ENCODE data around the gene LGALSL. TPM values are rescaled to one million over a fixed set of nuclear protein-coding genes. Genes with fewer than 3 reads are reported as not detected.

LGALSL gene
- total RNA-seq, 4 donors from 2014 or later = 16.4 to 56.0 (median 33.5) TPM

DNA sequence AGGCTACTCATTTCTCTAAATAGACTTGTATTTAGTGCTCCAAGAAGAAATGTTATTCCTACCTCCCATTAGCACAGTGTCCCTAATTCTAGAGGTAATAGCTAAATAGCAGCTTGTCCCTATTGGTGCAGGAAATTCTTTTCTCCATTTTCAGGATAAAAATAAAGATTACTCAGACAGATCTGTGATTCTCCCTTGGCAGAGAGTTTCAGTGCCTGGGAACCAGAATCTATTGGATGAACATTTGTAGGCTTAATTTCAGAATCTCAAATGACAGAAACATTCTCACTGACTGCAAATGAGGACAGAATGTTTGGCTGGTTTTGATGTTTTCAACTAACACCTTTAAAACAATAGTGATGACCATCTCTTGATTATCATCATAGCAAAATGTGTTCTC is 33.3 kb upstream of the LGALSL start:
- TF ChIP-seq, protein P1, sequence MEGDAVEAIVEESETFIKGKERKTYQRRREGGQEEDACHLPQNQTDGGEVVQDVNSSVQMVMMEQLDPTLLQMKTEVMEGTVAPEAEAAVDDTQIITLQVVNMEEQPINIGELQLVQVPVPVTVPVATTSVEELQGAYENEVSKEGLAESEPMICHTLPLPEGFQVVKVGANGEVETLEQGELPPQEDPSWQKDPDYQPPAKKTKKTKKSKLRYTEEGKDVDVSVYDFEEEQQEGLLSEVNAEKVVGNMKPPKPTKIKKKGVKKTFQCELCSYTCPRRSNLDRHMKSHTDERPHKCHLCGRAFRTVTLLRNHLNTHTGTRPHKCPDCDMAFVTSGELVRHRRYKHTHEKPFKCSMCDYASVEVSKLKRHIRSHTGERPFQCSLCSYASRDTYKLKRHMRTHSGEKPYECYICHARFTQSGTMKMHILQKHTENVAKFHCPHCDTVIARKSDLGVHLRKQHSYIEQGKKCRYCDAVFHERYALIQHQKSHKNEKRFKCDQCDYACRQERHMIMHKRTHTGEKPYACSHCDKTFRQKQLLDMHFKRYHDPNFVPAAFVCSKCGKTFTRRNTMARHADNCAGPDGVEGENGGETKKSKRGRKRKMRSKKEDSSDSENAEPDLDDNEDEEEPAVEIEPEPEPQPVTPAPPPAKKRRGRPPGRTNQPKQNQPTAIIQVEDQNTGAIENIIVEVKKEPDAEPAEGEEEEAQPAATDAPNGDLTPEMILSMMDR (IDR thresholded peaks at IDR 0.05) = no peak
- TF ChIP-seq POLR2A (IDR thresholded peaks at IDR 0.05) = no peak
- intact Hi-C loops (cut with DNase I) = no loop called here
- no peak overlapping the region for H3K27ac ChIP-seq
- DNase-seq = no peak
- H3K27me3 ChIP-seq = no peaks in the 10 kb centered on the region
- H3K9me3 ChIP-seq = no peaks in the 10 kb centered on the region
- no peaks in the 10 kb centered on the region for H3K36me3 ChIP-seq
- no peak overlapping the region for H3K4me3 ChIP-seq
- peaks cover 0 to 16% (median 0%) of the 10 kb centered on the region in 3 donors for H3K4me1 ChIP-seq

DNA sequence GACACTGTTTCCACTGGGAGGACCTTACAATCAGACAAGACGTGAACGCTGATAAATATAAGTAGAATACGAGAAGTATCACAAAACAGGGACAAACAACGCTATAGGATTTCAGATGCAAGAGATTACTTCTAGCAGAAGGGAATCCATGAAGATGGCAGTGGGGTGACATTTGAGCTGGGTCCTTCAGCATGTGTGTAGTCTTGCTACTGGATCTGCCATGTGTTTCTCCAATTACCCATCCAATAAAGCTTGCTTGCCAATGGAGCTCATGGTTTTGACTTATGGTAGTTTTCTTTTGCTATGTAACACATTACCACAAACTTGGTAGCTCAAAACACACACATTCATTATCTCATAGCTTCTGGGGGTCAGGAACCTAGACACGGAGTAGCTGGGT is 32.8 kb upstream of the LGALSL start:
- TF ChIP-seq, protein P1 (IDR thresholded peaks at IDR 0.05) = no peak
- TF ChIP-seq POLR2A (IDR thresholded peaks at IDR 0.05) = no peak
- Histone ChIP-seq H3K27me3 (no peaks in the 10 kb centered on the region), H3K4me1 (peaks cover 0 to 16% (median 0%) of the 10 kb centered on the region in 3 donors), H3K9me3 (no peaks in the 10 kb centered on the region), H3K36me3 (no peaks in the 10 kb centered on the region), H3K4me3 (no peak overlapping the region), H3K27ac (no peak overlapping the region)
- 92 to 95% methylated on average over 5 of the region's 5 CpGs for WGBS, 2 donors
- intact Hi-C loops (cut with DNase I) = no loop called here
- DNase-seq = no peak

DNA sequence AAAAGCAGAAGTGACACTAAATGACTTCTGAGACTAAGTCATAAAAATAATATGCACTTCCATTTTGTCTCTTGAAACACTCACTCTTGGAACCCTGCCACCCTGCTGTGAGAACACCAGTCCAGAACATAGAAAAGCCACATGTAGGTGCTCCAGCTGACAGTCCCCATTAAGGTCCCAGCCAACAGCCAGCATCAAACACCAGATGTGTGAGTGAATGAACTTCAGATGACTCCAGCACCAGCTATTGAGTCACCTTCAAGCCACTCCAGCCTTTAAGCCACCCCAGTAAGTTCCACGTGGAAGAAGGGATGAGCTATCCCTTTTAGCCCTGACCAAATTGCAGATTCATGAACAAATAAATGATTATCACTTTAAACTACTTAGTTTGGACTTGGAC is 31.5 kb upstream of the LGALSL start:
- Histone ChIP-seq H3K4me3 (no peak overlapping the region), H3K4me1 (peaks cover 0 to 16% (median 0%) of the 10 kb centered on the region in 3 donors), H3K36me3 (no peaks in the 10 kb centered on the region), H3K9me3 (no peaks in the 10 kb centered on the region), H3K27me3 (no peaks in the 10 kb centered on the region), H3K27ac (no peak overlapping the region)
- DNase-seq = no peak
- intact Hi-C loops (cut with DNase I) = no loop called here
- no peak for TF ChIP-seq POLR2A (IDR thresholded peaks at IDR 0.05)
- TF ChIP-seq, protein P1 (IDR thresholded peaks at IDR 0.05) = no peak
- WGBS, 2 donors = 67 to 83% methylated on average over 1 of the region's 1 CpG

DNA sequence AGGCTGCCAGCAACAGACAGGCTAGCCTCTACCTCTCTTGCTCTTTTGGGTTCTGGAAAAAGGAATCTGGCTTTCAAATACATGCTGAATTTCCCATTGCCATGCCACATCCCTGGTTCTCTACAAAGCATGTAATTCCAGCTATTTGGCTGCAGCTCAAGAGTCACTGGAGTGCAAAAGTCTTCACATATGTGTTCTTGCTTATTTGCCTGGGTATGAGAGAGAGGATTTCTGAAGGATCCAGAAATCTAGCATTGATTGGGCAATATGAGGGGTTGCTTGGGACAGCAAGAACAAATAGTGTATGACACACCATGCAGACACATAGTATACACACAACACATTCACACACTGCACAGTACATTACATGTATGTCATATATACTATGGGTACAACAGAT is 30.7 kb upstream of the LGALSL start:
- TF ChIP-seq, protein P1 (IDR thresholded peaks at IDR 0.05) = no peak
- TF ChIP-seq POLR2A (IDR thresholded peaks at IDR 0.05) = no peak
- no peak for DNase-seq
- Histone ChIP-seq H3K36me3 (no peaks in the 10 kb centered on the region), H3K27ac (no peak overlapping the region), H3K4me1 (peaks cover 0 to 16% (median 0%) of the 10 kb centered on the region in 3 donors), H3K9me3 (no peaks in the 10 kb centered on the region), H3K27me3 (no peaks in the 10 kb centered on the region), H3K4me3 (no peak overlapping the region)
- intact Hi-C loops (cut with DNase I) = no loop called here

DNA sequence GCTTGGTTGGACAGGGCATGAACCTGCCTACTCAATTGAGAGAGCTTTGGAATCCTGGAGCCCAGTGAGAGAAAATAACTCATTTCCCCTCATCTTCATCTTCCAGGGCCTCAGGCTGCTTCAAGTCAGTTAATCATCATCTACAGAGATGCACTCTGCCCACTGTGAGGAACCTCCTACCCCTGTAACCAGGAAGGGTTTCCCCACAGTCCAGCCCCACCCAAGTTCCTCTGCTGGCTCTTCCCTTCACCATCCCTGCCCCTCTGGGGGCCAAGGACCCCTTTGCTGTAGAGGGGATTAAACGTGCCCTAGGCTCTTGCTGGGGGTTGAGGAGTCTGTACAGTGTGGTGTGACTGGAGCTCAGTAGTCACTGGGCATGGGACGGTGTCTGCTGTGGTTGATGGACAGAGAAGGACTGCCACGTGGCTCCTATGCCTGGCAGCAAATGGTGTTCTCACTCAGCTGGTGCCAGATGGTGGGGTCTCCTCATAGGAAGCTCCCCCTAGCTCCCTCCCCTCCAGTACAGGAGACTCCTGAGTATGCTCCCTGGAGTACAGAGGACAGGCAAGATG is 29.5 kb upstream of the LGALSL start:
- no peak for DNase-seq
- Histone ChIP-seq H3K4me3 (no peak overlapping the region), H3K9me3 (no peaks in the 10 kb centered on the region), H3K27me3 (no peaks in the 10 kb centered on the region), H3K36me3 (no peaks in the 10 kb centered on the region), H3K4me1 (peaks cover 0 to 16% (median 0%) of the 10 kb centered on the region in 3 donors), H3K27ac (no peak overlapping the region)
- intact Hi-C loops (cut with DNase I) = no loop called here
- WGBS, 2 donors = 94% methylated on average over 2 of the region's 3 CpGs; no CpG with 5 or more reads in 1 of the 2 donors
- TF ChIP-seq, protein P1 (IDR thresholded peaks at IDR 0.05) = no peak
- TF ChIP-seq POLR2A (IDR thresholded peaks at IDR 0.05) = no peak

All from esophagus squamous epithelium (tissue), 5 donors.